H9 (cell line): ENCODE measurements around the gene SCFD2. TPM values are rescaled to one million over a fixed set of nuclear protein-coding genes. Genes with fewer than 3 reads are reported as not detected.
"Not testable (repeated sequence)": the region's sequence is repeated elsewhere in the genome, so short reads cannot be mapped to it uniquely, and the experiment has no call there.

ENCODE experiments used
- DNase-seq: peaks from one replicate; pipeline ENCODE4 v3.0.0-alpha.2; 2017
- H2AFZ ChIP-seq: one replicate; pipeline ENCODE4 v1.6.1; 2013; ENCODE audit warnings: mild to moderate bottlenecking, low read length, control low read depth, moderate library complexity
- H2AK5ac ChIP-seq: 2 replicates; pipeline ENCODE4 v1.6.1; 2013; ENCODE audit warnings: low read length, control low read depth, mixed read lengths; ENCODE audit not compliant: insufficient read length
- H2BK120ac ChIP-seq: one replicate; pipeline ENCODE4 v1.6.1; 2013; ENCODE audit warnings: low read depth, mild to moderate bottlenecking, low read length, control low read depth, inconsistent platforms; ENCODE audit not compliant: poor library complexity, severe bottlenecking
- H2BK12ac ChIP-seq: 2 replicates; pipeline ENCODE4 v1.6.1; 2013; ENCODE audit warnings: low read length, control low read depth, mixed read lengths, low read depth; ENCODE audit not compliant: insufficient read length
- H2BK15ac ChIP-seq: 2 replicates; pipeline ENCODE4 v1.6.1; 2013; ENCODE audit warnings: low read depth, low read length, control low read depth
- H2BK20ac ChIP-seq: one replicate; pipeline ENCODE4 v1.6.1; 2013; ENCODE audit warnings: low read depth, mild to moderate bottlenecking, low read length, control low read depth, inconsistent platforms; ENCODE audit not compliant: poor library complexity, severe bottlenecking
- H2BK5ac ChIP-seq: 2 replicates; pipeline ENCODE4 v1.6.1; 2013; ENCODE audit warnings: low read length, control low read depth, mixed read lengths; ENCODE audit not compliant: insufficient read length
- H3K14ac ChIP-seq: 2 replicates; pipeline ENCODE4 v1.6.1; 2013; ENCODE audit warnings: low read length, control low read depth; ENCODE audit not compliant: insufficient read depth
- H3K18ac ChIP-seq: 2 replicates; pipeline ENCODE4 v1.6.1; 2013; ENCODE audit warnings: low read depth, mild to moderate bottlenecking, mixed read lengths, low read length, control low read depth; ENCODE audit not compliant: insufficient read length
- H3K23ac ChIP-seq: 2 replicates; pipeline ENCODE4 v1.6.1; 2013; ENCODE audit warnings: low read length, control low read depth, mixed read lengths, low read depth; ENCODE audit not compliant: insufficient read length
- H3K23me2 ChIP-seq: 2 replicates; pipeline ENCODE4 v1.6.1; 2013; ENCODE audit warnings: low read depth, mild to moderate bottlenecking, mixed read lengths, low read length, control low read depth; ENCODE audit not compliant: insufficient read length, poor library complexity, severe bottlenecking
- H3K27ac ChIP-seq: 2 replicates; pipeline ENCODE4 v1.5.1; 2013; ENCODE audit warnings: low read length, control low read depth, mixed read lengths, low read depth; ENCODE audit not compliant: insufficient read length
- H3K27me3 ChIP-seq: 2 replicates; pipeline ENCODE4 v1.6.1; 2013; ENCODE audit warnings: low read length, control low read depth, inconsistent platforms; ENCODE audit not compliant: insufficient read depth
- H3K4ac ChIP-seq: 2 replicates; pipeline ENCODE4 v1.6.1; 2013; ENCODE audit warnings: low read depth, mild to moderate bottlenecking, control low read depth, inconsistent platforms, low read length, moderate library complexity
- H3K4me1 ChIP-seq: 2 replicates; pipeline ENCODE4 v1.6.1; 2013; ENCODE audit warnings: low read length, control low read depth, inconsistent platforms; ENCODE audit not compliant: insufficient read depth
- H3K4me2 ChIP-seq: 2 replicates; pipeline ENCODE4 v1.6.1; 2013; ENCODE audit warnings: low read length, control low read depth, mixed read lengths; ENCODE audit not compliant: insufficient read length, insufficient read depth
- H3K56ac ChIP-seq: 2 replicates; pipeline ENCODE4 v1.6.1; 2013; ENCODE audit warnings: low read depth, mild to moderate bottlenecking, mixed read lengths, low read length, control low read depth; ENCODE audit not compliant: insufficient read length
- H3K79me1 ChIP-seq: 2 replicates; pipeline ENCODE4 v1.6.1; 2013; ENCODE audit warnings: low read depth, mild to moderate bottlenecking, moderate library complexity, low read length, control low read depth, inconsistent platforms; ENCODE audit not compliant: insufficient read depth, poor library complexity, severe bottlenecking
- H3K79me2 ChIP-seq: 2 replicates; pipeline ENCODE4 v1.6.1; 2013; ENCODE audit warnings: low read length, control low read depth, inconsistent platforms; ENCODE audit not compliant: insufficient read depth
- H3K9ac ChIP-seq: 2 replicates; pipeline ENCODE4 v1.6.1; 2013; ENCODE audit warnings: low read length, control low read depth, mixed read lengths; ENCODE audit not compliant: insufficient read length; ENCODE audit errors: extremely low read depth
- H3K9me3 ChIP-seq: one replicate; pipeline ENCODE4 v1.6.1; 2013; ENCODE audit warnings: low read depth, low read length, inconsistent platforms; ENCODE audit not compliant: control insufficient read depth
- H3T11ph ChIP-seq: one replicate; pipeline ENCODE4 v1.6.1; 2013; ENCODE audit warnings: mild to moderate bottlenecking, low read length, control low read depth, inconsistent platforms
- H4K20me1 ChIP-seq: one replicate; pipeline ENCODE4 v1.6.1; 2013; ENCODE audit not compliant: control insufficient read depth, insufficient read length, insufficient read depth
- H4K5ac ChIP-seq: 2 replicates; pipeline ENCODE4 v1.6.1; 2013; ENCODE audit warnings: low read depth, mild to moderate bottlenecking, mixed read lengths, low read length, control low read depth; ENCODE audit not compliant: insufficient read length
- H4K8ac ChIP-seq: replicated peaks from 2 replicates; pipeline ENCODE4 v1.6.1; 2013; ENCODE audit warnings: low read length, control low read depth, mixed read lengths, low read depth; ENCODE audit not compliant: insufficient read length
- H4K91ac ChIP-seq: 2 replicates; pipeline ENCODE4 v1.6.1; 2013; ENCODE audit warnings: low read depth, mild to moderate bottlenecking, moderate library complexity, mixed read lengths, low read length, control low read depth; ENCODE audit not compliant: insufficient read length
- H3K27ac Mint-ChIP-seq, 3 experiments: 2 replicates in 2 of 3; 3 replicates in 1 of 3; pipeline ENCODE4 v1.8.0; 2020 to 2021; ENCODE audit warnings: mixed read lengths in 3 of 3, mild to moderate bottlenecking in 1 of 3, moderate library complexity in 1 of 3
- H3K27me3 Mint-ChIP-seq: 2 replicates; pipeline ENCODE4 v1.8.0; 2021; ENCODE audit warnings: low read depth, mild to moderate bottlenecking, moderate library complexity, mixed read lengths
- H3K36me3 Mint-ChIP-seq, 3 experiments: 2 replicates in 2 of 3; 3 replicates in 1 of 3; pipeline ENCODE4 v1.8.0; 2020 to 2021; ENCODE audit warnings: low read depth in 3 of 3, mixed read lengths in 3 of 3; ENCODE audit not compliant: insufficient read depth in 1 of 3
- H3K4me1 Mint-ChIP-seq, 2 experiments: 2 replicates each; pipeline ENCODE4 v1.8.0; 2020; ENCODE audit warnings: mixed read lengths in 2 of 2
- H3K4me3 Mint-ChIP-seq, 2 experiments: 2 replicates in 1 of 2; 3 replicates in 1 of 2; pipeline ENCODE4 v1.8.0; 2020 to 2021; ENCODE audit warnings: mild to moderate bottlenecking in 2 of 2, mixed read lengths in 2 of 2, moderate library complexity in 1 of 2
- H3K9me3 Mint-ChIP-seq, 2 experiments: 2 replicates in 1 of 2; 3 replicates in 1 of 2; pipeline ENCODE4 v1.8.0; 2020; ENCODE audit warnings: mild to moderate bottlenecking in 2 of 2, mixed read lengths in 2 of 2, moderate library complexity in 1 of 2
- CTCF ChIP-seq: fragments of 200-600 bp; sonication (generic); conservative IDR thresholded peaks from 3 replicates; pipeline ENCODE4 v1.8.0; 2021; ENCODE audit warnings: antibody characterized with exemption, mild to moderate bottlenecking
- WGBS: extraction: QIAGEN DNeasy Blood & Tissue Kit; methylation state at CpG from one replicate; pipeline ENCODE4 v1.1.7; 2013; ENCODE audit warnings: missing lambda C conversion rate, low lambda C conversion rate, mixed read lengths; ENCODE audit not compliant: insufficient read length; ENCODE audit errors: extremely low coverage; 5-methylcytosine and 5-hydroxymethylcytosine counted together
- total RNA-seq: library from RNA; stranded (reverse); gene quantifications from 2 replicates; pipeline ENCODE4 v1.2.1, GENCODE V29; 2021

SCFD2 gene
- total RNA-seq, 1 experiment from 2014 or later, result 10.1 TPM

- H3K4ac ChIP-seq, result no peak overlapping the region
- no peaks in the 10 kb centered on the region for H3K79me2 ChIP-seq
- H2AK5ac ChIP-seq, result no peak overlapping the region
- no peak overlapping the region for H2BK120ac ChIP-seq
- no peak overlapping the region for H3K18ac ChIP-seq
- H3T11ph ChIP-seq, result no peak overlapping the region
- no peaks in the 10 kb centered on the region for H3K79me1 ChIP-seq
- H4K20me1 ChIP-seq, result no peaks in the 10 kb centered on the region
- H2BK15ac ChIP-seq, result no peak overlapping the region
- no peaks in the 10 kb centered on the region for H3K27me3 ChIP-seq
- no peak overlapping the region for H2AFZ ChIP-seq
- Mint-ChIP-seq H3K9me3 (peaks cover 19 to 26% of the 10 kb centered on the region in 2 experiments), H3K27ac (no peak overlapping the region), H3K4me3 (no peak overlapping the region), H3K4me1 (no peaks in the 10 kb centered on the region), H3K36me3 (peaks cover 4 to 22% (median 16%) of the 10 kb centered on the region in 3 experiments), H3K27me3 (no peaks in the 10 kb centered on the region; the same call in 1 of the 2 replicates)
- DNase-seq, result no peak
- no peak overlapping the region for H4K8ac ChIP-seq
- H4K5ac ChIP-seq, result no peak overlapping the region
- H3K56ac ChIP-seq, result no peak overlapping the region
- H2BK20ac ChIP-seq, result no peak overlapping the region
- TF ChIP-seq CTCF, result no peak
- peaks cover 4% of the 10 kb centered on the region for H3K9me3 ChIP-seq
- no peaks in the 10 kb centered on the region for H3K4me1 ChIP-seq
- no peak overlapping the region for H3K4me2 ChIP-seq
- H4K91ac ChIP-seq, result no peak overlapping the region
- H3K9ac ChIP-seq, result no peak overlapping the region
- no peak overlapping the region for H3K14ac ChIP-seq
- no peak overlapping the region for H3K23ac ChIP-seq
- H2BK12ac ChIP-seq, result no peak overlapping the region
- WGBS, result no CpG with 5 or more reads among the region's 3 CpGs
- no peak overlapping the region for H3K27ac ChIP-seq
- no peaks in the 10 kb centered on the region for H3K23me2 ChIP-seq
- no peak overlapping the region for H2BK5ac ChIP-seq
Measured at GRCh38 chr4:53221832-53222480, 143.9 kb downstream of the SCFD2 start.

- not testable (repeated sequence) for H3K4me1 ChIP-seq, H3K4ac ChIP-seq, H3K4me2 ChIP-seq, H4K5ac ChIP-seq, H3K27ac Mint-ChIP-seq, H3K27ac ChIP-seq, H3K23me2 ChIP-seq, H2BK15ac ChIP-seq, H4K8ac ChIP-seq, H3K4me1 Mint-ChIP-seq, H2AFZ ChIP-seq, H3K23ac ChIP-seq, H3K27me3 Mint-ChIP-seq, H2BK12ac ChIP-seq, H3K79me1 ChIP-seq, H3K79me2 ChIP-seq, H2BK120ac ChIP-seq, H3K18ac ChIP-seq, H3K14ac ChIP-seq, H4K91ac ChIP-seq, H3K56ac ChIP-seq, H4K20me1 ChIP-seq, H3K9me3 ChIP-seq, H2AK5ac ChIP-seq, H3K9ac ChIP-seq, H3T11ph ChIP-seq, H2BK5ac ChIP-seq, H2BK20ac ChIP-seq, H3K27me3 ChIP-seq, H3K4me3 Mint-ChIP-seq, DNase-seq
- Mint-ChIP-seq H3K9me3 (peaks cover 19 to 26% of the 10 kb centered on the region in 2 experiments), H3K36me3 (peaks cover 4 to 22% (median 16%) of the 10 kb centered on the region in 3 experiments)
- no CpG with 5 or more reads among the region's 16 CpGs for WGBS
Measured at GRCh38 chr4:53219148-53219547, 146.7 kb downstream of the SCFD2 start.
